HepG2 (cell line): Measurements from ENCODE around the gene ATP5F1E. TPM values are rescaled to one million over a fixed set of nuclear protein-coding genes. Genes with fewer than 3 reads are reported as not detected.

Source experiments
- DNMT1 ChIP-seq: sonication (generic); formaldehyde crosslinking; IDR thresholded peaks from 2 replicates; pipeline ENCODE4 v1.5.1; 2020; ENCODE audit warnings: mild to moderate bottlenecking, missing genetic modification reagents
- EED ChIP-seq: sonication (generic); formaldehyde crosslinking; IDR thresholded peaks from 2 replicates; pipeline ENCODE4 v1.5.0; 2020; ENCODE audit warnings: mild to moderate bottlenecking, missing genetic modification reagents
- ELF4 ChIP-seq: sonication (generic); formaldehyde crosslinking; IDR thresholded peaks from 2 replicates; pipeline ENCODE4 v1.5.0; 2020; ENCODE audit warnings: missing genetic modification reagents, mild to moderate bottlenecking, moderate library complexity, borderline replicate concordance
- FOXC1 ChIP-seq: sonication (generic); formaldehyde crosslinking; IDR thresholded peaks from 2 replicates; pipeline ENCODE4 v1.8.0; 2022; ENCODE audit warnings: mild to moderate bottlenecking, missing genetic modification reagents, borderline replicate concordance
- GTF3A ChIP-seq: sonication (generic); formaldehyde crosslinking; conservative IDR thresholded peaks from 2 replicates; pipeline ENCODE4 v1.4.0; 2020; ENCODE audit warnings: mild to moderate bottlenecking, missing genetic modification reagents
- KLF13 ChIP-seq: sonication (generic); formaldehyde crosslinking; IDR thresholded peaks from 2 replicates; pipeline ENCODE4 v1.4.0; 2020; ENCODE audit warnings: mild to moderate bottlenecking, missing genetic modification reagents
- NFYC ChIP-seq: IDR thresholded peaks from 2 replicates; pipeline ENCODE4 v1.6.1; 2016; ENCODE audit warnings: missing genetic modification reagents, missing compliant biosample characterization
- RARA ChIP-seq: IDR thresholded peaks from 2 replicates; pipeline ENCODE4 v1.6.1; 2016; ENCODE audit warnings: missing genetic modification reagents, missing compliant biosample characterization
- SKI ChIP-seq: fragments of 450-650 bp; IDR thresholded peaks from one replicate; pipeline ENCODE4 v1.6.1; 2018; ENCODE audit warnings: mild to moderate bottlenecking; ENCODE audit not compliant: partially characterized antibody
- YEATS4 ChIP-seq: sonication (generic); formaldehyde crosslinking; IDR thresholded peaks from 2 replicates; pipeline ENCODE4 v1.4.0; 2020; ENCODE audit warnings: missing genetic modification reagents, borderline replicate concordance
- polyA plus RNA-seq, 8 experiments: library from polyadenylated mRNA; depleted of rRNA in 3 of 8; stranded (reverse) in 7 of 8; unstranded in 1 of 8; fragments of >200 nt; fragmentation: Illumina TruSeq in 4 of 8; extraction: Trizol in 4 of 8; gene quantifications; 2 replicates each; pipeline versions ENCODE4 v1.2.1 to v1.2.3, GENCODE V29; 2011 to 2016; ENCODE audit warnings: low read depth in 4 of 8, missing spikeins in 1 of 8, mixed read lengths in 1 of 8; ENCODE audit not compliant: insufficient read depth in 1 of 8
- total RNA-seq, 5 experiments: library from RNA; depleted of rRNA; stranded (reverse); fragments of >200 nt; fragmentation: Illumina TruSeq; extraction: Trizol; gene quantifications; 2 replicates each; pipeline ENCODE4 v1.2.3, GENCODE V29; 2016; ENCODE audit warnings: low read depth in 1 of 5
- TF ChIP-seq, protein P1 (sequence below): sonication (generic); formaldehyde crosslinking; IDR thresholded peaks from 2 replicates; pipeline ENCODE4 v1.4.0; 2020; ENCODE audit warnings: missing genetic modification reagents
- TF ChIP-seq, protein P2 (sequence below): sonication (generic); formaldehyde crosslinking; IDR thresholded peaks from 2 replicates; pipeline ENCODE4 v1.5.0; 2020; ENCODE audit warnings: mild to moderate bottlenecking, missing genetic modification reagents, borderline replicate concordance
- TF ChIP-seq, protein P3 (sequence below): sonication (generic); formaldehyde crosslinking; IDR thresholded peaks from 2 replicates; pipeline ENCODE4 v1.4.0; 2020; ENCODE audit warnings: missing genetic modification reagents
- TF ChIP-seq, protein P4 (sequence below): sonication (generic); formaldehyde crosslinking; IDR thresholded peaks from 2 replicates; pipeline ENCODE4 v1.4.0; 2020; ENCODE audit warnings: missing genetic modification reagents
- TF ChIP-seq, protein P5 (sequence below): sonication (generic); formaldehyde crosslinking; IDR thresholded peaks from 2 replicates; pipeline ENCODE4 v1.5.0; 2020; ENCODE audit warnings: mild to moderate bottlenecking, missing genetic modification reagents

ATP5F1E gene
- total and polyA plus RNA-seq, 2 of the 13 experiments (the other 11 are each of a cell fraction or from before 2014, with no cell fraction given) = 121 to 134 TPM

DNA sequence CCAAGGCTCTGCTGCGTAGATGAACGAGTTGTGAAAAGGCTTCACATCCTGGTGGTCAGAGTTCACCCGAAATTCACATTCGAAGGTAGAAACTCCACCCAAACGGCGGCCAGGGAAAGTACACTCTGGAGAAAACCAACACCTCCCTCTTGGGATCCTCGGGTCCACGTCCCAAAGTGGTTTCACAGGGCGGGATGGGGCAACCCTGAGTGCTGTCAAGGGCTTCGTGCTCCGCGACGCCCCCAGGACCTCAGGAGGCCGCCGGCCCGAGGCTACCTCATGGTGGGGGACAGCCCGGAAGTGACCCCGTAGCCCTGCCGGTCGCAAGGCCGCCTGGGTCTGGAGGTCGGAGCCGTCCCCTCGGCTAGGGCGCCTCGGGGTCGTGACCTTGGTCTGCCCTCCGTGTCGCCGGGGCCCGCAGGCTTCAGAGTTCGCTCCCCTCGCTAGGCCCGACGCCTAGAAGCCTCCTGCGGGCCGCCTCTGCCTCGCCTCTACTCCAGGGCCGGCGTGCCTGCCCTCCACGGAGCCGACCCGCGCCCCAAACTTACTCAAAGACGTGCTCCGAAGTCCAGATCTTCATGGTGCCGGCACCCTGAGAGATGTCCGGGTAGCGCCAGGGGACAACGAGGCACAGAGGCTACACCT, 10.1 kb upstream of the ATP5F1E start, which contains the start of gene PRELID3B (continued):
- TF ChIP-seq, protein P1, sequence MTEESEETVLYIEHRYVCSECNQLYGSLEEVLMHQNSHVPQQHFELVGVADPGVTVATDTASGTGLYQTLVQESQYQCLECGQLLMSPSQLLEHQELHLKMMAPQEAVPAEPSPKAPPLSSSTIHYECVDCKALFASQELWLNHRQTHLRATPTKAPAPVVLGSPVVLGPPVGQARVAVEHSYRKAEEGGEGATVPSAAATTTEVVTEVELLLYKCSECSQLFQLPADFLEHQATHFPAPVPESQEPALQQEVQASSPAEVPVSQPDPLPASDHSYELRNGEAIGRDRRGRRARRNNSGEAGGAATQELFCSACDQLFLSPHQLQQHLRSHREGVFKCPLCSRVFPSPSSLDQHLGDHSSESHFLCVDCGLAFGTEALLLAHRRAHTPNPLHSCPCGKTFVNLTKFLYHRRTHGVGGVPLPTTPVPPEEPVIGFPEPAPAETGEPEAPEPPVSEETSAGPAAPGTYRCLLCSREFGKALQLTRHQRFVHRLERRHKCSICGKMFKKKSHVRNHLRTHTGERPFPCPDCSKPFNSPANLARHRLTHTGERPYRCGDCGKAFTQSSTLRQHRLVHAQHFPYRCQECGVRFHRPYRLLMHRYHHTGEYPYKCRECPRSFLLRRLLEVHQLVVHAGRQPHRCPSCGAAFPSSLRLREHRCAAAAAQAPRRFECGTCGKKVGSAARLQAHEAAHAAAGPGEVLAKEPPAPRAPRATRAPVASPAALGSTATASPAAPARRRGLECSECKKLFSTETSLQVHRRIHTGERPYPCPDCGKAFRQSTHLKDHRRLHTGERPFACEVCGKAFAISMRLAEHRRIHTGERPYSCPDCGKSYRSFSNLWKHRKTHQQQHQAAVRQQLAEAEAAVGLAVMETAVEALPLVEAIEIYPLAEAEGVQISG (CRISPR knock-in tag) = peak; percentile 75
- TF ChIP-seq GTF3A (CRISPR knock-in tag) (no peak), DNMT1 (CRISPR knock-in tag) (peak; percentile 67; the same call in 1 of the 2 replicates), NFYC (no peak), YEATS4 (peak; percentile 80; the same call in 1 of the 2 replicates), KLF13 (no peak), SKI (no peak), EED (no peak; the same call in 1 of the 2 replicates), RARA (CRISPR knock-in tag) (peak; percentile 71), FOXC1 (CRISPR knock-in tag) (peak; percentile 22; the same call in 1 of the 2 replicates), ELF4 (CRISPR knock-in tag) (no peak)
- TF ChIP-seq, protein P2, sequence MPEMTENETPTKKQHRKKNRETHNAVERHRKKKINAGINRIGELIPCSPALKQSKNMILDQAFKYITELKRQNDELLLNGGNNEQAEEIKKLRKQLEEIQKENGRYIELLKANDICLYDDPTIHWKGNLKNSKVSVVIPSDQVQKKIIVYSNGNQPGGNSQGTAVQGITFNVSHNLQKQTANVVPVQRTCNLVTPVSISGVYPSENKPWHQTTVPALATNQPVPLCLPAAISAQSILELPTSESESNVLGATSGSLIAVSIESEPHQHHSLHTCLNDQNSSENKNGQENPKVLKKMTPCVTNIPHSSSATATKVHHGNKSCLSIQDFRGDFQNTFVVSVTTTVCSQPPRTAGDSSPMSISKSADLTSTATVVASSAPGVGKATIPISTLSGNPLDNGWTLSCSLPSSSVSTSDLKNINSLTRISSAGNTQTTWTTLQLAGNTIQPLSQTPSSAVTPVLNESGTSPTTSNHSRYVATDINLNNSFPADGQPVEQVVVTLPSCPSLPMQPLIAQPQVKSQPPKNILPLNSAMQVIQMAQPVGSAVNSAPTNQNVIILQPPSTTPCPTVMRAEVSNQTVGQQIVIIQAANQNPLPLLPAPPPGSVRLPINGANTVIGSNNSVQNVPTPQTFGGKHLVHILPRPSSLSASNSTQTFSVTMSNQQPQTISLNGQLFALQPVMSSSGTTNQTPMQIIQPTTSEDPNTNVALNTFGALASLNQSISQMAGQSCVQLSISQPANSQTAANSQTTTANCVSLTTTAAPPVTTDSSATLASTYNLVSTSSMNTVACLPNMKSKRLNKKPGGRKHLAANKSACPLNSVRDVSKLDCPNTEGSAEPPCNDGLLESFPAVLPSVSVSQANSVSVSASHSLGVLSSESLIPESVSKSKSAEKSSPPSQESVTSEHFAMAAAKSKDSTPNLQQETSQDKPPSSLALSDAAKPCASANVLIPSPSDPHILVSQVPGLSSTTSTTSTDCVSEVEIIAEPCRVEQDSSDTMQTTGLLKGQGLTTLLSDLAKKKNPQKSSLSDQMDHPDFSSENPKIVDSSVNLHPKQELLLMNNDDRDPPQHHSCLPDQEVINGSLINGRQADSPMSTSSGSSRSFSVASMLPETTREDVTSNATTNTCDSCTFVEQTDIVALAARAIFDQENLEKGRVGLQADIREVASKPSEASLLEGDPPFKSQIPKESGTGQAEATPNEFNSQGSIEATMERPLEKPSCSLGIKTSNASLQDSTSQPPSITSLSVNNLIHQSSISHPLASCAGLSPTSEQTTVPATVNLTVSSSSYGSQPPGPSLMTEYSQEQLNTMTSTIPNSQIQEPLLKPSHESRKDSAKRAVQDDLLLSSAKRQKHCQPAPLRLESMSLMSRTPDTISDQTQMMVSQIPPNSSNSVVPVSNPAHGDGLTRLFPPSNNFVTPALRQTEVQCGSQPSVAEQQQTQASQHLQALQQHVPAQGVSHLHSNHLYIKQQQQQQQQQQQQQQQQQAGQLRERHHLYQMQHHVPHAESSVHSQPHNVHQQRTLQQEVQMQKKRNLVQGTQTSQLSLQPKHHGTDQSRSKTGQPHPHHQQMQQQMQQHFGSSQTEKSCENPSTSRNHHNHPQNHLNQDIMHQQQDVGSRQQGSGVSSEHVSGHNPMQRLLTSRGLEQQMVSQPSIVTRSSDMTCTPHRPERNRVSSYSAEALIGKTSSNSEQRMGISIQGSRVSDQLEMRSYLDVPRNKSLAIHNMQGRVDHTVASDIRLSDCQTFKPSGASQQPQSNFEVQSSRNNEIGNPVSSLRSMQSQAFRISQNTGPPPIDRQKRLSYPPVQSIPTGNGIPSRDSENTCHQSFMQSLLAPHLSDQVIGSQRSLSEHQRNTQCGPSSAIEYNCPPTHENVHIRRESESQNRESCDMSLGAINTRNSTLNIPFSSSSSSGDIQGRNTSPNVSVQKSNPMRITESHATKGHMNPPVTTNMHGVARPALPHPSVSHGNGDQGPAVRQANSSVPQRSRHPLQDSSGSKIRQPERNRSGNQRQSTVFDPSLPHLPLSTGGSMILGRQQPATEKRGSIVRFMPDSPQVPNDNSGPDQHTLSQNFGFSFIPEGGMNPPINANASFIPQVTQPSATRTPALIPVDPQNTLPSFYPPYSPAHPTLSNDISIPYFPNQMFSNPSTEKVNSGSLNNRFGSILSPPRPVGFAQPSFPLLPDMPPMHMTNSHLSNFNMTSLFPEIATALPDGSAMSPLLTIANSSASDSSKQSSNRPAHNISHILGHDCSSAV (CRISPR knock-in tag) = no peak
- TF ChIP-seq, protein P3, sequence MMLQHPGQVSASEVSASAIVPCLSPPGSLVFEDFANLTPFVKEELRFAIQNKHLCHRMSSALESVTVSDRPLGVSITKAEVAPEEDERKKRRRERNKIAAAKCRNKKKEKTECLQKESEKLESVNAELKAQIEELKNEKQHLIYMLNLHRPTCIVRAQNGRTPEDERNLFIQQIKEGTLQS (CRISPR knock-in tag) = 0 out of 2 replicates have a peak, but pooled peaks have one; percentile 27
- TF ChIP-seq, protein P4, sequence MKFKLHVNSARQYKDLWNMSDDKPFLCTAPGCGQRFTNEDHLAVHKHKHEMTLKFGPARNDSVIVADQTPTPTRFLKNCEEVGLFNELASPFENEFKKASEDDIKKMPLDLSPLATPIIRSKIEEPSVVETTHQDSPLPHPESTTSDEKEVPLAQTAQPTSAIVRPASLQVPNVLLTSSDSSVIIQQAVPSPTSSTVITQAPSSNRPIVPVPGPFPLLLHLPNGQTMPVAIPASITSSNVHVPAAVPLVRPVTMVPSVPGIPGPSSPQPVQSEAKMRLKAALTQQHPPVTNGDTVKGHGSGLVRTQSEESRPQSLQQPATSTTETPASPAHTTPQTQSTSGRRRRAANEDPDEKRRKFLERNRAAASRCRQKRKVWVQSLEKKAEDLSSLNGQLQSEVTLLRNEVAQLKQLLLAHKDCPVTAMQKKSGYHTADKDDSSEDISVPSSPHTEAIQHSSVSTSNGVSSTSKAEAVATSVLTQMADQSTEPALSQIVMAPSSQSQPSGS (CRISPR knock-in tag) = 0 out of 2 replicates have a peak, but pooled peaks have one; percentile 17
- TF ChIP-seq, protein P5, sequence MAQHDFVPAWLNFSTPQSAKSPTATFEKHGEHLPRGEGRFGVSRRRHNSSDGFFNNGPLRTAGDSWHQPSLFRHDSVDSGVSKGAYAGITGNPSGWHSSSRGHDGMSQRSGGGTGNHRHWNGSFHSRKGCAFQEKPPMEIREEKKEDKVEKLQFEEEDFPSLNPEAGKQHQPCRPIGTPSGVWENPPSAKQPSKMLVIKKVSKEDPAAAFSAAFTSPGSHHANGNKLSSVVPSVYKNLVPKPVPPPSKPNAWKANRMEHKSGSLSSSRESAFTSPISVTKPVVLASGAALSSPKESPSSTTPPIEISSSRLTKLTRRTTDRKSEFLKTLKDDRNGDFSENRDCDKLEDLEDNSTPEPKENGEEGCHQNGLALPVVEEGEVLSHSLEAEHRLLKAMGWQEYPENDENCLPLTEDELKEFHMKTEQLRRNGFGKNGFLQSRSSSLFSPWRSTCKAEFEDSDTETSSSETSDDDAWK = no peak
